Medulla oblongata (tissue), 1 donor: ENCODE data around the gene TYRO3.

ENCODE experiments used
- DNase-seq: peaks from one replicate; pipeline ENCODE4 v3.0.0-alpha.2; 2015; ENCODE audit errors: extremely low spot score

The TYRO3 gene

GRCh38 chr15:41558400-41559238 is at the start of gene TYRO3:
TYRO3 (plus strand) TSS chr15:41559212; CDS start chr15:41559258, 46 bp downstream.
- DNase-seq, result peak; percentile 80

DNA sequence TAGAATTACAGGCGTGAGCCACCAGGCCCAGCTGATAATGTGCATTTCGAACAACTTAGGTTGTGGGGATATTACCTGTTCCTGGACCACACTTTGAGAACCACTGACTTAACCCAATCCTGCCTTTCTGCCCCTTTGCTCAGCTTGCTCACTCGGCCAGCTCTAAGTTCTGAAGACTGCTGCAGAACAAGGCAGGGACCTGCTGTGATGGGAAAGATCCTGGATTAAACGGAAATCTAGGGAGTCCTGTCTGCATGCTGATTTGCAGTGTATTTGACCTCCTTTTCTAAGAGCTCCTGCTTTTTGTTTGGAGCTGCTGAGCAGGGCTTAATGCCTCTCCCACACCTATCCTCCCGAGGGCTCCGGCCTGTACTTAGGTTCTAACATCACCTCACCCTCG is 48.3 kb upstream of the TYRO3 start:
- no peak for DNase-seq

GRCh38 chr15:41511331-41511898 is 47.6 kb upstream of the TYRO3 start:
- no peak for DNase-seq

- no peak for DNase-seq
These were observed 47.1 kb upstream of the TYRO3 start for GRCh38 chr15:41511899-41512369.

DNA sequence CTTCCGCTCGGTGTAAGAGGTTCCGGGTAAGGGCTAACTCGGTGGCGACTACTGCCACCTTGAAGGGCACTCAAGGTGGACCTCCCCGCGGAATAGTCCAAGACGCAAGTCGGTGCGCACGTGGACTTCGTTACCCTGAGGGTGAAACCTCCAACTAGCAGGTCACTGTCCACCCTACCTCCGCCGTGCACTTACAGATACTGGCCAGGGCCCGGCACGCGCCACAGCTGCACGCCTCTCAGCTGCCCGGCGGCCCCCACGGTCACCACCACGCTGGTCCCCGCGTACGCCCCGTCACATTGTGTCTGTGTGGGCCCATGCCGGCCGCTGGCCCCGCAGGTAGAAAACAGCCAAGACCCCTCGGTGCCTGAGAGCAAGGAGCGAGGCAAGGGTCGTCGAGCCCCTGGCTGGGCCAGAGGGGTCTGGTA is 46.5 kb upstream of the TYRO3 start:
- DNase-seq, result no peak

DNA sequence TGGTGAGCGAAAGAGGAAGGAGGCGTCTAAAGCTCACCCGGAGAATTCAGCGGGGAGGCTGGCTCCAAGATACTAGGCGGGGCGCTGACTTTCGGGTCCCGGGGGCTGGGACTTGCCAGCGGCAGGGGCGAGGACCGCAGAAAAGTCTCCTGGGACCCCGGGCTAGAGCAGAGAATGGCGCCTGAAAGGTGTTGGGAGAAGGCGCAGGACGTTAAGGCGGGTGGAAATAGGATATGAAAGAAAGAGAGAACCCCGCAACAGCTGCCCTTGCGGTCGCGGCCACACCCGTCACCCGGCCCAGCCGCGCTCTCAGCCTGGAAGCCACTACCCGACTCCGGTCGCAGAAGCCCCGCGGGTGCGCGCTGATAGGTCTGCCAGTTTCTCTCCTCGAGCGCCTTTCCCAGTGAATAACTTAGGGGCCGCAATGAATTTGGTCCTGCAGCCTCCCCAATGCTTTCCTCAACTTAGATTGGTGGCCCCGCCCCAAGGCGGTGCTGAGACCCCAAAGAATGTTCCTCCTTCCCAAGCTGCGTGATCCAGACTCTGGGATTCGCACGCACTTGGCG is 46.0 kb upstream of the TYRO3 start:
- no peak for DNase-seq

GRCh38 chr15:41513506-41514227 is 45.3 kb upstream of the TYRO3 start, which contains the start of gene LTK:
LTK (minus strand) TSS chr15:41513827; CDS start chr15:41513709, 118 bp downstream.
- DNase-seq, result no peak

- no peak for DNase-seq
These were observed 41.0 kb upstream of the TYRO3 start for GRCh38 chr15:41517895-41518449.

- no peak for DNase-seq
These were observed 38.4 kb upstream of the TYRO3 start for GRCh38 chr15:41520636-41521035.

DNA sequence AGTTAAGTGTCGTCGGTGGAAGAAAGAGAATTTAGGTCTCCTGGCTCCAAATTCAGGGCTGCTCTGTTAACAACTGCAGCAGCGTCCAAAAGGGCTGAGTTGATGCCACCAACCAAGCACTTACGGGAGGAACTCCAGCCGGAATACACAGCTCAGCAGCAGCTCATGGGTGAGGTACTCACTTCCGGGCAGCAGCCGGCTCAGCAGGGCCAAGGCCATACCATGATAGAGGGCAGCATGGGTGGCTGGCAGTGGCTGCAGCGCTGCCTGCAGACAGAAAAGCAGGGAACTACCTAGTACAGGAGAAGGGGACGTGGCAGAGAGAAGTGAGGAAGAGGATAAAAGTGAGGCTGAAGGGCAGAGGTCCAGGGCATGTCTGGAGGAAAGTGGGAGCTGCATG is 37.4 kb upstream of the TYRO3 start:
- no peak for DNase-seq

GRCh38 chr15:41523097-41523496 is 35.9 kb upstream of the TYRO3 start:
- peak; percentile 19 for DNase-seq

- no peak for DNase-seq
These were observed 28.6 kb upstream of the TYRO3 start for GRCh38 chr15:41530363-41530956.

- no peak for DNase-seq
These were observed 23.5 kb upstream of the TYRO3 start for GRCh38 chr15:41535544-41535943.

DNA sequence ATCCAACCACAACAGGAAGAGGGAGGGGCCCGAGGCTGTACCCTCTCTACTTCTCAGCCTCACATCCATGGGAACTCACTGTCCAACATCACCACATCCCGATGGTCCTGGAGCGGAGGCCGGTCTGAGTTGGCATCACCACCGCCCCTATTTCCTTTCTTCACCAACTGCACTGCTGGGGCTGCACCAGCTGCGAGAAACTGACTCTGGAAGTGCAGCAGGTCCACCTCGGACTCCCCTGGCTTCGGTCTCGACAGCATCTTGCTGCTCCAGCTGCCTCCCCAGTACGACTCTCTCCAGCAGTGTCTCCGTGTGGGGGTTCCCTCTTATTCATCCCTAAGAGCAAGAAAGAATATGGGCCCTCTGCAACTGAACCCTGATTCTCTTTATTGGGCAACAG is 22.1 kb upstream of the TYRO3 start:
- no peak for DNase-seq

DNA sequence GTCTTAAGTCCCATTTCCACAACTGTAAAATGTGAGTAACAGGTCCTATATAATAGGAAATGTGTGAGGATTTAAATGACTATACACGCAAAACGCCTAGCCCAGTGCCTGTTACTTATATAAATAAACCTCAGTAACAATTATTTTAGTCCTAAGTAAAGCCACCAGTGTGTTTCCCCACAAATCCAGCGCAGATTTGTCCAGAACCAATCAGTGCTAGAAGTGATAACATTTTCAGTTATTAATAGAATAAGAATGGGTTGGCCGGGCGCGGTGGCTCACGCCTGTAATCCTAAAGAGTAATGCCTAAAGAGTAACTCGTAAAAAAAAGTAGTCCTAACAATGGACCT is 15.5 kb upstream of the TYRO3 start:
- DNase-seq, result no peak

DNA sequence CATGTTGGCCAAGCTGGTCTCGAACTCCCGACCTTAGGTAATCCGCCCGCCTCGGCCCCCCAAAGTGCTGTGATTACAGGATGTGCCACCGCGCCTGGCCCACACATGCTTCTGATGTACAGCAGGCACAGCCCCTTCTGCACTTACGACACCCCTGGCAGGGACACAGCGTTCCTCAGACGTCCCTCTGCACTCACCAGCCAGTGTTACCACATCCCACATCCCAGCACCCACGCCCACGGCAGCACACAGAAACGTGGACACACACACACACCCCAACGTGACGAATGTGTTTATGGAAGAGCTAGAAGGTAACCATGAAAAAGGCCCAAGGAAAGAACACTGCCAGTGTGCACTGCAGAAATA is 14.4 kb upstream of the TYRO3 start:
- no peak for DNase-seq

GRCh38 chr15:41545218-41545617 is 13.8 kb upstream of the TYRO3 start:
- DNase-seq, result no peak

DNA sequence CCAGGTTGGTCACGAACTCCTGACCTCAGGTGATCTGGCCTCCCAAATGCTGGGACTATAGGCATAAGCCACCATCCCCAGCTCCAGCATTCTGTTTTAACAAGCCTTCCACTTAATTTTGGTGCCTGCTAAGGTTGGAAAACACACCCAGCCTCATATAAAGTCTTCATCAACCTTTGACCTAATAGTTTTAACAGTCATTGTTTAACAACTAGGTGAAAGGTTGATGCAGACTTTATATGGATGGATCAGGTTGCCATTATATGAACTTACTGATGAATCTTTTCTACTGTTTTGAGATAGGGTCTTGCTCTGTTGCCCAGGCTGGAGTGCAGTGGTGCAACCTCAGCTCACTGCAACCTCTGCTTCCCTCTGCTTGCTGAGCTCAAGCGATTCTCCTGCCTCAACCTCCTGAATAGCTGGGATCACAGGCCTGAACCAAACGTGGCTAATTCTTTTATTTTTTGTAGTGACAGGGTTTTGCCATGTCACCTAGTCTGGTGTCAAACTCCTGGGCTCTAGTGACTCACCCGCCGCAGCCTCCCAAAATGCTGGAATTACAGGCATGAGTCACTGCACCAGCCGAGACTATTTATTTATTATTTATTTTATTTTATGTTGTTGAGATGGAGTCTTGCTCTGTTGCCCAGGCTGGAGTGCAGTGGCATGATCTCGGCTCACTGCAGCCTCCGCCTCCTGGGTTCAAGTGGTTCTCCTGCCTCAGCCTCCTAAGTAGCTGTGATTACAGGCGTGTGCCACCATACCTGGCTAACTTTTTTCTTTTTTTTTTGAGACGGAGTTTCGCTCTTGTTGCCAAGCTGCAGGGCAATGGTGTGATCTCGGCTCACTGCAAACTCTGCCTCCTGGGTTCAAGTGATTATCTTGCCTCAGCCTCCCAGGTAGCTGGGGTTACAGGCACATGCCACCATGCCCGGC is 11.9 kb upstream of the TYRO3 start:
- DNase-seq, result no peak

DNA sequence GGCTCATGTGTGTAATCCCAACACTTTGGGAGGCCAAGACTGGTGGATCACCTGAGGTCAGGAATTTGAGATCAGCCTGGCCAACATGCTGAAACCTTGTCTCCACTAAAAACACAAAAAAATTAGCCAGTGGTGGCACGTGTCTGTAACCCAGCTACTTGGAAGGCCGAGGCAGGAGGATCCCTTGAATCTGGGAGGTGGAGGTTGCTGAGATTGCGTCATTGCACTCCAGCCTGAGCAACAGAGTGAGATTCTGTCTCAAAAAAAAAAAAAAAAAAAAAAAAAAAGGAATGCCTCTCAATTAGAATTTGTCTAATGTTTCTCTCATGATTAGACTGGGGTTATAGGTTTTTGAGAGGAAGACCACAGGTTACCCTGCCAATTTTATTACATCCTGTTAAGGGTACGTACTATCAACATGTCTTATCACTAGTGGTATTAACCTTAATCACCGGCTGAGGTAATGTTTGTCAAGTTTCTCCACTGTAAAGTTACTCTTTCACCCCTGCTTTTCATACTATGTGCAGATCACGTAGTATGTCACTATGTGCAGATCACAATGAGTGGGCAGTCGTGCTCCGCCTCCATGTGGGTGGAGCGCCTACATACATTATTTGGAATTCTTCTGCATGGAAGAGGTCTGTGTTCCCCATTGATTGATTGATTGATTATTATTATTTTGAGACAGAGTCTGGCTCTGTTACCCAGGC is 8.8 kb upstream of the TYRO3 start:
- DNase-seq, result no peak

GRCh38 chr15:41553731-41554130 is 5.3 kb upstream of the TYRO3 start:
- DNase-seq, result no peak
